Upper lobe of right lung (tissue), 1 donor: ENCODE results near the gene POLR2J. TPM values are rescaled to one million over a fixed set of nuclear protein-coding genes. Genes with fewer than 3 reads are reported as not detected.

Source experiments
- ATAC-seq: fragments of 200-7000 bp; cut with Tn5 transposase; one replicate; pipeline ENCODE4 v1.9.1; 2020; ENCODE audit warnings: mild to moderate bottlenecking, moderate library complexity
- DNase-seq: peaks from one replicate; pipeline ENCODE4 v3.0.0-alpha.2; 2020
- H3K27ac ChIP-seq: fragments of 200-600 bp; one replicate; pipeline ENCODE4 v1.8.0; 2022
- H3K27me3 ChIP-seq: fragments of 200-600 bp; one replicate; pipeline ENCODE4 v1.8.0; 2022; ENCODE audit warnings: mild to moderate bottlenecking
- H3K36me3 ChIP-seq: fragments of 200-600 bp; one replicate; pipeline ENCODE4 v1.8.0; 2022
- H3K4me1 ChIP-seq: fragments of 200-600 bp; one replicate; pipeline ENCODE4 v1.8.0; 2022
- H3K4me3 ChIP-seq: fragments of 200-600 bp; one replicate; pipeline ENCODE4 v1.8.0; 2022; ENCODE audit warnings: mild to moderate bottlenecking
- H3K9me3 ChIP-seq: fragments of 200-600 bp; one replicate; pipeline ENCODE4 v1.8.0; 2022
- intact Hi-C: fragments of 100-400 bp; cut with DNase I; formaldehyde crosslinking; loops from one replicate; pipeline ENCODE4 v1.11.0; 2022
- total RNA-seq: library from RNA; stranded (reverse); fragmentation: NEBNext Ultra II Directional; extraction: Animal tissue kit (Norgen Biotek cat#: 25700); gene quantifications from one replicate; pipeline ENCODE4 v1.2.1, GENCODE V29; 2021
- TF ChIP-seq, protein P1 (sequence below): fragments of 200-600 bp; IDR thresholded peaks from one replicate; pipeline ENCODE4 v1.8.0; 2022; ENCODE audit warnings: antibody characterized with exemption
- donor health status: DM: no; HTN: yes; CAD: no; lungs with severe emphysema.

The POLR2J gene
- total RNA-seq, 1 donor from 2014 or later = 35.0 TPM

DNA sequence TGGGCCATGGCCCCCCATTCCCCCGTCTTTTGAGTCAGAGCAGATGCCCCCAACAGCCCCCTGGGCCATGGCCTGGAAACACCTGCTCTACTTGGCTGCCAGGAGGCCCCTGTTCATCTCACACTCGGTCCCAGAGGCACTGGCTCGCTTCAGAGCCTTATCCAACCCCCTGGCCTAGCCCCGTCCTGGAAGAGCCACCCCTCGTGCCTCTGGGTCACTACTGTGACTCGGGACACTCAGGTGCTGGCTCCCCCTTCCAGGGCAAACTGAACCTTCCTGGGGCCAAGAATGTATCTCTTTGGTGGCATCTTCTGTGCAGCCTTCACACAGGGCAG lies 7.0 kb downstream of the POLR2J start:
- intact Hi-C loops = no loop called here
- no peaks in the 10 kb centered on the region for H3K27me3 ChIP-seq
- ATAC-seq = no peak
- H3K4me3 ChIP-seq = no peak overlapping the region
- DNase-seq = no peak
- H3K36me3 ChIP-seq = peaks cover 22% of the 10 kb centered on the region
- H3K27ac ChIP-seq = no peak overlapping the region
- H3K4me1 ChIP-seq = no peaks in the 10 kb centered on the region
- TF ChIP-seq, protein P1, sequence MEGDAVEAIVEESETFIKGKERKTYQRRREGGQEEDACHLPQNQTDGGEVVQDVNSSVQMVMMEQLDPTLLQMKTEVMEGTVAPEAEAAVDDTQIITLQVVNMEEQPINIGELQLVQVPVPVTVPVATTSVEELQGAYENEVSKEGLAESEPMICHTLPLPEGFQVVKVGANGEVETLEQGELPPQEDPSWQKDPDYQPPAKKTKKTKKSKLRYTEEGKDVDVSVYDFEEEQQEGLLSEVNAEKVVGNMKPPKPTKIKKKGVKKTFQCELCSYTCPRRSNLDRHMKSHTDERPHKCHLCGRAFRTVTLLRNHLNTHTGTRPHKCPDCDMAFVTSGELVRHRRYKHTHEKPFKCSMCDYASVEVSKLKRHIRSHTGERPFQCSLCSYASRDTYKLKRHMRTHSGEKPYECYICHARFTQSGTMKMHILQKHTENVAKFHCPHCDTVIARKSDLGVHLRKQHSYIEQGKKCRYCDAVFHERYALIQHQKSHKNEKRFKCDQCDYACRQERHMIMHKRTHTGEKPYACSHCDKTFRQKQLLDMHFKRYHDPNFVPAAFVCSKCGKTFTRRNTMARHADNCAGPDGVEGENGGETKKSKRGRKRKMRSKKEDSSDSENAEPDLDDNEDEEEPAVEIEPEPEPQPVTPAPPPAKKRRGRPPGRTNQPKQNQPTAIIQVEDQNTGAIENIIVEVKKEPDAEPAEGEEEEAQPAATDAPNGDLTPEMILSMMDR = no peak
- no peaks in the 10 kb centered on the region for H3K9me3 ChIP-seq

DNA sequence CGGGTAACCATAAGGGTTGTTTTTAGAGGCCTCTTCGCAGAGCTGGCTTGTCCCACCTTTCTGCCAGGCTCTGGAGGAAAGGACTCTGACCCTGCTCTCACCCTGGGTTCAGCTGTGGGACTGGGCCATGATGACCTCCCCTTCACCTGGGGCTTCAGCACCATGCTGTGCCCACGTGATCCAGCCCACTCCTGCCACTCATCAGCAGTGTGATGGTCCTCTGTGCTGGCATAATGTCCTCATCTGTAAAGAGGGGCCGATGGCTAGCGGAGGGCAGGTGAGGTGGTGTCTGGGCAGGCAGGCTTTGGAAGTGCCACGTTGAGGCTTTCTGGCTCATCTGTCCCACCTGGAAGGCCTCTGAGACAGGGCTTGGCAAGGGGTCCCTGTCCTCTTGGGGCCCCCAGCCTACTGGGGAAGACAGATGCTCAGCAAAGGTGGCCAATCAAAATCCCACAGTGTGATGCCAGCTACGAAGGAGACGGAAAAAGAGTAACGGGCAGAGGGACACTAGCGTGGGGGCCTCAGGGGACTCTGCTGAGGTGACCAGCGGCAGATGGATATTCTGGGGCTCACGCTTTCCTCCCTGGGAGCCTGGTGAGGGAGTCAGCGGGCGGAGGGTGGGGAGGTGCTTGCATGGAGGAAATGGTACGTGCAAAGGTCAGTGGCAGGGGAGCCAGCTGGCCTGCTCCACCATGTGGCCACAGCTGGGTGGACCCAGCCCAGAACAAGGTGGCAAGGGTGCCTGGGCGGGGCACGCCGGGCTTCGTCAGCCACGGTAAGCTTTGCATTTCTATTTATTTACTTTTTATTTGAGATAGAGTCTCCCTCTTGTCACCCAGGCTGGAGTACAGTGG lies 8.5 kb downstream of the POLR2J start:
- H3K27ac ChIP-seq = no peak overlapping the region
- H3K36me3 ChIP-seq = peaks cover 17% of the 10 kb centered on the region
- DNase-seq = no peak
- no peak overlapping the region for H3K4me3 ChIP-seq
- H3K9me3 ChIP-seq = no peaks in the 10 kb centered on the region
- ATAC-seq = no peak
- intact Hi-C loops = loop anchor here (10.0 kb wide), 1 partner anchor 55 kb away; no protein-coding TSS in a partner anchor
- no peaks in the 10 kb centered on the region for H3K27me3 ChIP-seq
- H3K4me1 ChIP-seq = peaks cover 11% of the 10 kb centered on the region
- TF ChIP-seq, protein P1 = no peak

DNA sequence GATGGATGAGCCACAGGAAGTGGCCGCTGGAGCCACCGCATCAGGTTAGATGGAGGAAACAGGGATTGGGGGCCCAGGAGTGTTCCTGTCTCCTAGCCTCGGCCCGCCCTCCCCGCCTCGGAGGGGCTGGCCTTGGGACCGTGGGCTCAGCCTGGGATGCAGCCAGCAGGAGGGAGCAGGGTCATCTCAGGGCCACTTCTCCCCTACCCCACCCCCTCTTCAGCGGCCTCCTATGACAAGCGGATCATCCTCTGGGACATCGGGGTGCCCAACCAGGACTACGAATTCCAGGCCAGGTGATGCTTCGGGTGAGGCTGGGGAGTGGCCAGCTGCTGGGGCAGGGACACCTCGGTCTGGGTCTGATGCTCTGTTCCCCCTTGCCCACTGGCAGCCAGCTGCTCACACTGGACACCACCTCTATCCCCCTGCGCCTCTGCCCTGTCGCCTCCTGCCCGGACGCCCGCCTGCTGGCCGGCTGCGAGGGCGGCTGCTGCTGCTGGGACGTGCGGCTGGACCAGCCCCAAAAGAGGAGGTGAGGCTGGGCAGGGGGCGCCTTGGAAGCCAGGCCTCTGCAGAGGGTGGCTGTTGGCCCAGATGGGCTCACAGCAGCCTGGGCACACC lies 9.3 kb downstream of the POLR2J start:
- no peak overlapping the region for H3K27ac ChIP-seq
- DNase-seq = no peak
- H3K36me3 ChIP-seq = peaks cover 16% of the 10 kb centered on the region

DNA sequence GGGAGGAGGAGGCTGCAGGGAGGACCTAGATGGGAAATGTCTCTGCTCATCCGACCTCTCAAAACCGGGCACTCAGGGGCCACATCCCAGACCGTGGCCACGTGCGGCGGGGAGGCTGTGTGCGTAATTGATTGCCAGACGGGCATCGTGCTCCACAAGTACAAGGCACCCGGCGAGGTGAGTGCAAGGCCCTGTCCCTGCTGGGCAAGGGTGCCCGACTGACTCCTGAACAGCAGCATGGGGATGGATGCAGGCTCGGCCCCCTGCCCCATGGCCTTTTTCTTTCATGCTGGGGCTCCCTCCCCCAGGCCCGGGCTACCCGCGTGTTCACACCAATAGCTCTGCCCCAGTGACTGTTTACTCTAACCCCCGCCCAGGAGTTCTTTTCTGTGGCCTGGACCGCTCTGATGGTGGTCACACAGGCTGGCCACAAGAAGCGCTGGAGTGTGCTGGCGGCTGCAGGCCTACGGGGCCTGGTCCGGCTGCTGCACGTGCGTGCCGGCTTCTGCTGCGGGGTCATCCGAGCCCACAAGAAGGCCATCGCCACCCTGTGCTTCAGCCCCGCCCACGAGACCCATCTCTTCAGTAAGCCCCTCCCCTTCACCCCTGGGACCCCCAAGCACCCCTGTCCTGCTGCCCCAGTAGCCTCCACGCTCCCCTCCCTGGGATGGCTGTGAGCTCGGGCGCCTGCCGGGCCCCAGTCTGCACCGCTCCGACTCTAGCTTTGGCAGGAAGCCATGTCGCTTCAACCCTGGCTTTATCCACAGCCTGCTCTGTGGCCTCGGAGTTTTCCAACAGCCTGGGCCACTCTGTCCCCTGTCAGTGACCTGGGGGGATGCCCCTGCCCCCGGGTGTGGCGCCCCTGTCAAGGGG lies 10.0 kb downstream of the POLR2J start:
- H3K4me1 ChIP-seq = peaks cover 16% of the 10 kb centered on the region
- intact Hi-C loops = loop anchor here (10.0 kb wide), 1 partner anchor 54 kb away; no protein-coding TSS in a partner anchor
- TF ChIP-seq, protein P1 = no peak
- H3K4me3 ChIP-seq = no peak overlapping the region
- no peak for ATAC-seq
- peaks cover 14% of the 10 kb centered on the region for H3K36me3 ChIP-seq
- no peak for DNase-seq
- H3K9me3 ChIP-seq = no peaks in the 10 kb centered on the region
- H3K27ac ChIP-seq = no peak overlapping the region
- no peaks in the 10 kb centered on the region for H3K27me3 ChIP-seq

More for the DNA sequence above, 9.3 kb downstream of the POLR2J start:
- Histone ChIP-seq H3K4me3 (no peak overlapping the region), H3K9me3 (no peaks in the 10 kb centered on the region), H3K4me1 (peaks cover 11% of the 10 kb centered on the region), H3K27me3 (no peaks in the 10 kb centered on the region)
- intact Hi-C loops = loop anchor here (10.0 kb wide), 1 partner anchor 55 kb away; no protein-coding TSS in a partner anchor
- TF ChIP-seq, protein P1 = no peak
- ATAC-seq = no peak
